Suprapubic skin (tissue), 4 donors: ENCODE results near the gene ZNF865.

Experiments
- EP300 ChIP-seq: sonication (generic); formaldehyde crosslinking; IDR thresholded peaks from one replicate; pipeline ENCODE4 v1.6.1; 2017; ENCODE audit warnings: antibody characterized with exemption
- POLR2AphosphoS5 ChIP-seq, 3 donors: sonication (generic); formaldehyde crosslinking; IDR thresholded peaks; one replicate each; pipeline ENCODE4 v1.6.1; 2017; ENCODE audit warnings: antibody characterized with exemption in 3 of 3
- TF ChIP-seq, protein P1 (sequence below), 2 donors: fragments of 200-600 bp in 1 of 2; fragments of 450-650 bp in 1 of 2; sonication (generic) in 1 of 2; IDR thresholded peaks; one replicate each; pipeline ENCODE4 v1.5.1; 2016 to 2019; ENCODE audit warnings: antibody characterized with exemption in 2 of 2, mild to moderate bottlenecking in 1 of 2, moderate library complexity in 1 of 2

- TF ChIP-seq, protein P1, sequence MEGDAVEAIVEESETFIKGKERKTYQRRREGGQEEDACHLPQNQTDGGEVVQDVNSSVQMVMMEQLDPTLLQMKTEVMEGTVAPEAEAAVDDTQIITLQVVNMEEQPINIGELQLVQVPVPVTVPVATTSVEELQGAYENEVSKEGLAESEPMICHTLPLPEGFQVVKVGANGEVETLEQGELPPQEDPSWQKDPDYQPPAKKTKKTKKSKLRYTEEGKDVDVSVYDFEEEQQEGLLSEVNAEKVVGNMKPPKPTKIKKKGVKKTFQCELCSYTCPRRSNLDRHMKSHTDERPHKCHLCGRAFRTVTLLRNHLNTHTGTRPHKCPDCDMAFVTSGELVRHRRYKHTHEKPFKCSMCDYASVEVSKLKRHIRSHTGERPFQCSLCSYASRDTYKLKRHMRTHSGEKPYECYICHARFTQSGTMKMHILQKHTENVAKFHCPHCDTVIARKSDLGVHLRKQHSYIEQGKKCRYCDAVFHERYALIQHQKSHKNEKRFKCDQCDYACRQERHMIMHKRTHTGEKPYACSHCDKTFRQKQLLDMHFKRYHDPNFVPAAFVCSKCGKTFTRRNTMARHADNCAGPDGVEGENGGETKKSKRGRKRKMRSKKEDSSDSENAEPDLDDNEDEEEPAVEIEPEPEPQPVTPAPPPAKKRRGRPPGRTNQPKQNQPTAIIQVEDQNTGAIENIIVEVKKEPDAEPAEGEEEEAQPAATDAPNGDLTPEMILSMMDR (IDR thresholded peaks at IDR 0.05): no peak
- TF ChIP-seq EP300 (no peak), POLR2AphosphoS5 (IDR thresholded peaks at IDR 0.05) (no peak)
Observed at GRCh38 chr19:55633861-55634260, 28.4 kb downstream of the ZNF865 start.
